Effector CD8-positive, alpha-beta T cell (primary cell): ENCODE data around the gene SNAPC2.
"Not testable (repeated sequence)": the region's sequence is repeated elsewhere in the genome, so short reads cannot be mapped to it uniquely, and the experiment has no call there.

Experiments
- DNase-seq: peaks from one replicate; lab custom pipeline; 2025; lab: John Stamatoyannopoulos, UW

The SNAPC2 gene

DNA sequence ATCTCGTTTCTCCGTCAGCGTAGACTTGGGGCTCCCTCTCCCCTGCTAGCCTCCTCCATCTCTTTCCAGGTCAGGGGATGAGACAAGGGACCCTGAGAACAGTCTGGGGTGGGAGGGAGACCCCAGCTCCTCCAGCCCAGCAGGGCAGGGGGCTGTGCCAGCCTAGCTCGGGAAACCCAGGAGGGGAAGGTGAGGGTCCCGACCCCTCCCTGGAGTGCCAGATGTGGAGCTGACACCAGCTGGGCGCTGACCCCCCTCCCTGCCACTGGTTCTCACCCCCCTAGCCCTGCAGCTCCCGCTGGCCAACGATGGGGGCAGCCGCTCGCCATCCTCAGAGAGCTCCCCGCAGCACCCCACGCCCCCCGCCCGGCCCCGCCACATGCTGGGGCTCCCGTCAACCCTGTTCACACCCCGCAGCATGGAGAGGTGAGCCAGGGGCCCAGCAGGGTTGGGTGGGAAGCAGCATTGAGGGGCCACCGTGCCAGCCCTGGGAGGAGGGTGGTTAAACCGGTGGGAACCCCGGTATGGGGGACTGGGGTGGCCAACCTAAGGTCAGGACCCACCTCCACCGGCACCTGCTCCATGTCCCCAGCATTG is 10.6 kb upstream of the SNAPC2 start:
- no peak for DNase-seq

DNA sequence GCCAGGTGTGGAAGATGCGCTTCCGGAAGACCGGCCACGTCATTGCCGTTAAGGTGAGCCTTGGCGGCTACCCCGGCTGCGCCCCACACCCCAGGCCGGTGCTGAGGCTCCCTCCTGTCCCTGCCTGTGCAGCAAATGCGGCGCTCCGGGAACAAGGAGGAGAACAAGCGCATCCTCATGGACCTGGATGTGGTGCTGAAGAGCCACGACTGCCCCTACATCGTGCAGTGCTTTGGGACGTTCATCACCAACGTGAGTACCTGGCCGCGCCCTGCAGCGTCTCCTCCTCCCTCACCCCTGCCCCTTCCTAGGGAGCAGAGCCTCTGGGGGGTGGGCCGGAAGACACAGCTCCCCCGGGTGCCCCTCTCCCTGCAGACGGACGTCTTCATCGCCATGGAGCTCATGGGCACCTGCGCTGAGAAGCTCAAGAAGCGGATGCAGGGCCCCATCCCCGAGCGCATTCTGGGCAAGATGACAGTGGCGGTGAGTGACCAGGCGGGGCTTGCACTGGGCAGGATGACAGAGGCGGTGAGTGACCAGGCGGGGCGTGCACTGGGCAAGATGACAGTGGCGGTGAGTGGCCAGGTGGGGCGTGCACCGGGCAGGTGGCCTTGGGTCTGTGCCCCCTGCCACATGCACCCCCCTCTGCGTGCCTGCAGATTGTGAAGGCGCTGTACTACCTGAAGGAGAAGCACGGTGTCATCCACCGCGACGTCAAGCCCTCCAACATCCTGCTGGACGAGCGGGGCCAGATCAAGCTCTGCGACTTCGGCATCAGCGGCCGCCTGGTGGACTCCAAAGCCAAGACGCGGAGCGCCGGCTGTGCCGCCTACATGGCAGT is 9.6 kb upstream of the SNAPC2 start:
- DNase-seq: no peak

DNA sequence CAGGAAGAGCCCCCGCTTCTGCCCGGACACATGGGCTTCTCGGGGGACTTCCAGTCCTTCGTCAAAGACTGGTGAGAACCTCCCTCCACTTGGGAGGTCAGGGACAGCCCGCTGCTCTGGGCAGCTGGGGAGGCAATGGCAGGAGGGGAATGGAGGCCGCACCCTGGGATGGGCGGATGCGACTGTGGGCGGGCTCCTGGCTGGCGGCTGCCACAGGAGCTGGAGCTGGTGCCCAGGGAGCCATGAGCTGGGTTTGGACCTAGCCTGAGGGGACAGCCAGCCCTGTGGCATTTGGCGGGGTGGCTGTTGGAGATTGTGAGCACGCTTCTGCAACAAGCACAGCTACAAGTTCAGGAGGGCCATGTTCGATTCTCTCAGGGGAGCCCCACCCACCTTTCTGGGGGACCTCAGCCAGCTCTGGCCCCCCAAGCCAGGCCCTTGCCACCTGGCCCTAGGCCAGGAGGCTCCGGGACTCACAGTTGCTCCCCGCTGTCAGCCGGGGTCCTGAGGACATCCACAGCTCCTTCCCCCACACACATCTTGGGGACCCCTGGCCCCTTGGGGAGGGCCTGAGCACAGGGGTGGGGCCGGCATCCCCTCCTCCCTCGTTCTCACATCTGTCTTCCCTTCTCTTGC is 8.5 kb upstream of the SNAPC2 start:
- no peak for DNase-seq

DNA sequence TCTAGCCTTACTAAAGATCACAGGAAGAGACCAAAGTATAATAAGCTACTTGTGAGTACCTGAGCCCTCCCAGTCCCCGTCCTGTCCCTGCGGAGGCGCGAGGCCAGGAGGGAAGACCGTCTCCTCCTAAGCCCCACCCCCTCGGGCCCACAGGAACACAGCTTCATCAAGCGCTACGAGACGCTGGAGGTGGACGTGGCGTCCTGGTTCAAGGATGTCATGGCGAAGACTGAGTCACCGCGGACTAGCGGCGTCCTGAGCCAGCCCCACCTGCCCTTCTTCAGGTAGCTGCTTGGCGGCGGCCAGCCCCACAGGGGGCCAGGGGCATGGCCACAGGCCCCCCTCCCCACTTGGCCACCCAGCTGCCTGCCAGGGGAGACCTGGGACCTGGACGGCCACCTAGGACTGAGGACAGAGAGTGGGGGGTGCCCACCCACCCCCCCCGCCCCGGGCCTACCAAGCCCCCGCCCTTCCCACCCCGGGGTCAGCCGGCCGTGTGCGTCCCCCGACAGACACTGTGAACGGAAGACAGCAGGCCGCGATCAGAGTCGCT is 7.9 kb upstream of the SNAPC2 start:
- DNase-seq: no peak

DNA sequence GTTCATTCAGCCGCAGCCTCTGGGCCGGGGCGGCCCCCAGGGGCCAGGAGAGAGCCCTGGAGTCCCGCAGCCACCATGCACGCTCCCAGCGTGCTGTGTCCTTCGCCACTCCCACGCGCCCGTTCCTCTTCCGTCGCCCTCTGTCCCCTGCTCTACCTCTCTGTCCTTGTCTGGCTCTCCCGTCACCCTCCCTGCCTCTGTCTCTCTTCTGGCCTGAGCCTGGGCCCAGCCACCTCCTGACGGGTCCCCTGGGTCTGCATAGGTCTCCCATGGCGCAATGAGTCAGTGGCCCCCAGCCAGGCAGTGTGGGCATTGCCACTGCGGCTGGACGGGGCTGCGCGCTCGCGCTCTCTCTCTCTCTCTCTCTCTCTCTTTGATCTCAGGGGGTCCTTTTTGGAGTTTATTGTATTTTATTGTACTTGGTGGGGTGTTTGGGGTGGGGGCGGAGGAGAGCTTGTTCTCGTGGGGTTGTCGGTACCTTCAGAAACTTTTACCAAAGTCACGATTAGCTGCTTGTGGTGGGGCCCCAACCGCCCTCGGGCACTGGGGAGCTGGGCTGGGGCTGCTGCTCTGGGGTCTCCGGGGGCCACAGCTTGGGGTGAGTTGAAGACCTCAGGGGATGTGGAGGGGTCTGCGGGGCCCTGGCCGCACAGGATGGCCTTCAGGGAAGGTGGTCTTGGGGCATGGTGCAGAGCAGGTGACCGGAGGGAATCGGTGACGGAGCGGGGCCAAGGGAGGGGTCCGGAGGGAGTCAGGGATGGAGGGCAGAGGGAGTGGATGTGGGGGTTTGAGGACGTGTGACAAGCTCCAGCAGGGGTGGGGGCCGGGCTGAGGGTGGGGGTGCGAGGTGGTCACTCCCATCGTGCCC is 7.2 kb upstream of the SNAPC2 start:
- DNase-seq: no peak

DNA sequence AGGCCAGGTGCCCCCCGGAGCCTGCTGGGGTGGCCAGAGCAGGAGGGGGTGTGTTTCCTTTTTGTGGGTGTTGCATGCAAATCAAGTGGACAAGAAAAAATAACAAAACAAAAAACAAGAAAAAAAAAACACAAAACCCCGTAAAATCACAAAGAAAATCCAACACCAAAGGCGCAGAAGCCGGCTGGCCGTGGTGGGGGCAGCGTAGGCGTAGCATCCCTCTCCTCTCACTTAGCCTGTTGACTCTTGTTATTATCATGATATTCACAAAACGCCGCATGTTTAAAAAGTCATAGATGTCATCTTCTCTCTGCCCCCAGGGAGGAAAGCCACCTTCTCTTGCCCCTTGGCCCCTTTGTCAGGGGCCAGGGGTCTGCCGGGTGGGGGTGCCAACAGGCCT is 6.5 kb upstream of the SNAPC2 start:
- DNase-seq: no peak

DNA sequence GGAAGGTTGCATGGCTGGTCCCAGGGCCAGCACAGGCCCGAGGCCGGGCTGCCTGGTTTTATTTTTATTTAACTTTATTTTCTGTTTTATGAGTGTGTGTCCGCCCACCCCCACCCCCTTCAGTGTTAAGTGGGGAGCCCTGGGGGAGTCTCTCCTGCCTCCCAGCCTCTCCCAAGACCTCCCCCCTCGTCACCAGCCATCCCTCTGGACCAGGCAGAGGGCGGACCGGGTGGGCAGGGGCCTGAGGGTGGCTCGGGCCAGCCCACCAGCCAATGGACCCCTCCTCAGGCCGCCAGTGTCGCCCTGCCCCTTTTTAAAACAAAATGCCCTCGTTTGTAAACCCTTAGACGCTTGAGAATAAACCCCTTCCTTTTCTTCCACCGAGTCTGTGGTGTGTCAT is 6.0 kb upstream of the SNAPC2 start:
- no peak for DNase-seq

DNA sequence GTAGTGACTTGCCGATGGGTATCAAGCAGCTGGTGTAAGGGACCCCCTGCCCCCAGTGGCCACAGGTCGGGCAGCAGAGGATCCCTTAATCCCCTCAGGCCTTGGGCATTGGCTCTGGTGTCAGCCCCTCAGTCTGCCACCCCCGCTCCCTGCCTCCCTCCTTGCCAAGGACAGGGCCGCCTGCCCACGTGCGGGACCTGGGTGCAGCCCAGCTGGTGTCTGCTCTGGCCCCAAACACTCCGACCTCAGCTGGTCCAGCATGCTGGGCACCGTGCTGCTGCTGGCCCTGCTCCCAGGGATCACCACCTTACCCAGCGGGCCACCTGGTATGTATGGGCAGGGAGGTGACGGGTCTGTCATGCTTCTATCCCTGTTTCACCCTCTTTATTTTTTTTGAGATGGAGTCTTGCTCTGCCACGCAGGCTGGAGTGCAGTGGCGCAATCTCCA is 5.5 kb upstream of the SNAPC2 start, which contains the start of gene TGFBR3L:
TSS of gene TGFBR3L (plus strand) at position 233 of the 448 bp plus-strand sequence.
- DNase-seq: no peak

DNA sequence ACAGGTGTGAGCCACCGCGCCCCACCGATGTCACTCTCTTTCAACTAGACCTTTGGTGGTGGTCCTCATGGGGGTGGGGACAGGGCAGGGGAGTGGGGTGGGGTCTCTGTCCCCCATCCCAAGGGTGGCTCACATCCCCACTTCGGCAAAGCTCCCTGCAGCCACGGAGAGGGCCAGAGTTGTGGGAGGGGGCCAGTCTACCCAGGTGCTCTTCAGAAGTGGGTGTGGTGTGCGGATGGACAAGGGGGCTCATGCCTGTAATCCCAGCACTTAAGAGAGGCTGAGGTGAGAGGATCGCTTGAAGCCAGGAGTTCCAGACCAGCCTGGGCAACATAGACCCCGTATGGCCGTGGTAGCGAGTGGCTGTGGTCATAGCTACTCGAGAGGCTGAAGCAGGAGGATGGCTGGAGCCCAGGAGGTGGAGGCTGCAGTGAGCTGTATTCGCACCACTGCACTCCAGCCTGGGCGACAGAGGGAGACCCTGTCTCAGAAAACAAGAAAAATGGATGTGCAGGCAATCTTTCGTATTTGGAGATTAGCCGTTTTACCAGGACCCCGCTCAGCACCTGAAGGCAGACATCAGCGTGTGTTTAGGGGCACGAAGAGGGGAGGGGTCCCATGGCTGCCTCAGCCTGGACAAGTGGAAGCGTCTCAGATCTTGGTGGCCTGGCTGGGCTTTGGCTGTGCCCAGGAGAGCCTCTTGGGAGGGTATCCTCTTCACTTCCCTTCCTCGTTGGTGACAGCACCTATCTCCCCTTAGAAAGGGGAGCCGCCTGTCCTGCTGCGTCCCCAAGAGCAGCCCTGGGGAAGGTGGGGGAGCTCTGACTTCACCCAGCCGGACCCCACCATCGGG is 4.7 kb upstream of the SNAPC2 start:
- DNase-seq: no peak

DNA sequence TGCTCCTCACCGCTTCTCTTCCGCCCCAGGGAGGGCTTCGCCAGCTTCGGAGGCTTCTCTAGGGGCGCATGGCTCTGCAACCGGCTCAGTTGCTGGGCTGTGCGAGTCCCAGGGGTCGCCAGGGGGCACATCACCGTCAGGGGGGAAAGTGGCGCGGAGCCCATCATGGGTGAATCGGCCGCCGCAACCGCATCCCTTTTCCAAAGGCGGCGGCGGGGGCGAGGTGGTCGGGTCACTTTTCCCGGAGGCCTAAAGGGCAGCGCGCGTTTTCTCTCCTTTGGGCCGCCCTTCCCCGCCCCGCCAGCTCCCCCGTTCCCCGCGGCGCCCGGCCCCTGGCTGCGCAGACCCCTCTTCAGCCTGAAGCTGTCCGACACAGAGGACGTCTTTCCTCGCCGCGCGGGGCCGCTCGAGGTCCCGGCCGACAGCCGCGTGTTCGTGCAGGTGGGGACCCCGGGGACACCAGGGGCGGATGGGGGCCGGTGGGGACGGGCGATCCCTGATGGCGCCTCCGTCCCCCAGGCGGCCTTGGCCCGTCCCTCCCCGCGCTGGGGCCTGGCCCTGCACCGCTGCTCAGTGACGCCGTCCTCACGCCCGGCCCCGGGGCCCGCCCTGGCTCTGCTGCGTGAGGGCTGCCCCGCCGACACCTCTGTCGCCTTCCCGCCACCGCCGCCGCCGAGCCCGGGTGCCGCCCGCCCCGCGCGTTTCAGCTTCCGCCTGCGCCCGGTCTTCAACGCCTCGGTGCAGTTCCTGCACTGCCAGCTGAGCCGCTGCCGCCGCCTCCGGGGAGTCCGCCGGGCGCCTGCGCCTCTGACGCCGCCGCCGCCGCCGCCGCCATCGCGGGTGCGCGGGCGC is 3.8 kb upstream of the SNAPC2 start:
- peak; percentile 16 for DNase-seq

DNA sequence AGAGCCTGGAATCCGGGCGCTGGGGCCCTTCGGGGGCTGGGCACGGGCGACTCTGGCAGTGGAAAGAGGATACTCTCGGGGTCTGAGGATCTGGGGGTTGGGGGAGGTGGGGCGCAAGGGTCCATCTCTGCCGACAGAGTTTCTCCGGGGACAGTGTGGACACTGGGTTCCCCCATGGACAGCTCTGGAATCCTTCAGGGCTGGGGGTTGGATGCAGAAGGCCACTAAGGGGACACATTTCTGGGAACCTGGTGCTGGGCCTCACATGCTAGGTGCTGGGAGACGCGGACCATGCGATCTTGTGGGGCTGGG is 3.2 kb upstream of the SNAPC2 start:
- DNase-seq: no peak

DNA sequence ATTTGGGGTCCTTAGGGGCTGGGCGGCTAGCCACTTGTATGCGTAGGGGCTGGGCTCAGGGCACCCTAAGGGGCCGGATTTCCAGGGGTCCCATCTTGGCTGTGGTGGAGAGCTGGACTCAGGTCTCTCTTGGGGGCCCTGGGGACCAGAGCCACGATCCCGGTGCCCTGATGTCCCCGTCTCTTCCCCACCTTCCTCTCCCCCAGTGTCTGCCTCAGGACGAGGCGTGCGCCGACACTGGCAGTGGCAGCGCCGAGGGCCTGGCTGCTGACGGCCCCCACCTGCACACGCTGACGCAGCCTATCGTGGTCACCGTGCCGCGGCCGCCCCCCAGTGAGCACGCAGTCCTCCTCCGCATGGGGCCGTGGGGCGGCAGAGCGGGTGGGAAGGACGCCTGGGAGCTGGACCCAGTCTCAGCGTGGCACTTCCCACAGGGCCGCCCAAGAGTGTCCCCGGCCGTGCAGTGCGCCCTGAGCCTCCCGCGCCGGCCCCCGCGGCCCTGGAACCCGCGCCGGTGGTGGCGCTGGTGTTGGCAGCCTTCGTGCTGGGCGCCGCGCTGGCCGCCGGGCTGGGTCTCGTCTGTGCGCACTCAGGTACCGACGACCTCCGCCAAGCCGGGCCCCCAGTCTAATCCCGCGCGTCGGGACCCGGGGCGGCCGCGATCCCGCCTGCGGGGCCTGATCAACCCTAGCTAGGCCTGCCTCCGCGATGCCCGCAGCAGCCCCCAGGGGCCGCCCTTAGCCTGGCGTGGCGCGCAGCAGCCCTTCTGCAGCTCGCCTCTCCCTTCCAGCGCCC is 2.7 kb upstream of the SNAPC2 start:
- peak; percentile 31 for DNase-seq

DNA sequence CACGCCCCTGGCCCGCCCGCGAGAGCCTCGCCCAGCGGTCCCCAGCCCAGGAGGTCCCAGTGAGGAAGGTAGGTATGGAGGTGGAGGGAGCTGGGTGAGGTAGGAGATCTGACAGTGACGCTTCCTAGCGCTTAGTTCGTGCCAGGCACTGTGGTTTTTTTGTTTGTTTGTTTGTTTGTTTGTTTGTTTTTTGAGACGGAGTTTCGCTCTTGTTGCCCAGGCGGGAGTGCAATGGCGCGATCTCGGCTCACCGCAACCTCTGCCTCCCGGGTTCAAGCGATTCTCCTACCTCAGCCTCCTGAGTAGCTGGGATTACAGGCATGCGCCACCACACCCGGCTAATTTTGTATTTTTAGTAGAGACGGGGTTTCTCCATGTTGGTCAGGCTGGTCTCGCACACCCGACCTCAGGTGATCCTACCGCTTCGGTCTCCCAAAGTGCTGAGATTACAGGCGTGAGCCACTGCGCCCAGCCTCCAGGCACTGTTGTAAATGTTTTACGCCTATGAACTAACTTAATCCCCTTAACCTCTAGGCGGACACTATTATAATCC is 2.0 kb upstream of the SNAPC2 start:
- DNase-seq: not testable (repeated sequence)

DNA sequence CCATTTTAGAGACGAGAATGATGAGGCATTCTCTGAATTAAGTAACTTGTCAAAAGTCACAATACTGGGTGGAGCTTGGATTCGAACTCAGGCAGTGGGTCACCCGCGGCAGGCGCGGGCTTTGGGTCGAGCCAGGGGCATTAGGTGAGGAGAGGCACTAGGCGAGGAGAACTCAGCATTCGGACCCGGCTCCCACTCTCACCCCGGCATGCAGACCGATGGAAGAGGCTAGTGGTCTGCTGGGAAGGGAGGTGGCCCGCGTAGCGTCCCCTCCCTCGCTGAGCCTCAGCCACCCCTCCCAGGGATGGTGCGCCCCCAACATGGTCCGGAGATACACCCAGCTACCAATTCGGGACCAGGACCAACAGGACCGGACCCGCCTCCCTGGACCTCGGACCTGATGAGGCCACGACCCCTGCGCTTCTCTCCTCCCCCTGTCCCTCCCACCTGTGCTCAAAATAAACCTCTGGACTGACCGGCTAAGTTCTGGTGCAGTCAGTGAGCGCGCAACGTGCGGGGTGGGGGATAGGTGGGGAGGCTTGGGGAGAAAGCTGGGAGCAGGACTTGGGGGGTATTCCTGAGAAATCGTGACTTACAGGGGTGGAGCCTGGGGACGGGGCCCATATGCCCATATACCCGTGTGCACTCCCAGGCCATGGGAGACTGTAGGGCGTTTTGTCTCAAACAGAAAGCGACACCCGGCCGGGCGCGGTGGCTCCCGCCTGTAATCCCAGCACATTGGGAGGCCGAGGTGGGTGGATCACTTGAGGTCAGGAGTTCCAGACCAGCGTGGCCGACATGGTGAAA is 1.3 kb upstream of the SNAPC2 start:
- DNase-seq: no peak

DNA sequence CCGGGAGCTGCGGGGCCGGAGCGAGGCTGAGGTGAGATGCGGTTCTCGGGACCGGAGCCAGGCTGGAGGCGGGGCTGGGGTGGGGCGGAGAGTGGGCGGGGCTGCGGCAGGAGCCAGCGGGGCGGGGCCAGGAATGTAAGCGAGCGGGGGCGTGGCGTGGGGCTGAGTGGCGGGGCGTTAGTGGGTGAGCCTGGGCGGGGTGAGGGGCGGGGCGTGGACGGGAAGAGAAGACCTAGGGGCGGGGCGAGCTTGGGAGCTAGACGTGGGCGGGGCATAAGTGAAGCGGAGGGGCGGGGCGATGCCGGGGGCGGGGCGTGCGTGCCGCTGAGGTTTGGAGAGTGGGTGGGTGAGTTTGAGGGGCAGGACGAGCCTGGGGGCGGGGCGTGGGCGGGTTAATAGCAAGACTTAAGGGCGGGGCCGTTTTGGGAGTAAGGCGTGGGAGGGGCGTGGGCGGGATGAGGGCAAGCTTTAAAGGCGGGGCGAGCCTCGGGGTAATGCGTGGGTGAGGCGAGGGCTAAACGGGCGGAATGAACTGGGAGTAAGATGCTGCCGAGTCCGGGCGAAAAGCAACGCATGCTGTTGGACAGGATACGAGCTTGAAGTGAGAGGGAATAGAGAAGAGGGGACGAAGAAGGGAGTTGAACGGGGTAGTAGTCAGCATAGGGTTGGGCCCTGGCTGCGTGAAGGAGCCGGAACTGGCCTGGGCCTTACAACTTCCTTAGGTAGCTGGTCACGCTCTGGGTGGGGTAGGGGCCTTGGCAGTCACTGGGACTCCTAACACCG is 572 bp downstream of the SNAPC2 start:
- peak; percentile 100 for DNase-seq

DNA sequence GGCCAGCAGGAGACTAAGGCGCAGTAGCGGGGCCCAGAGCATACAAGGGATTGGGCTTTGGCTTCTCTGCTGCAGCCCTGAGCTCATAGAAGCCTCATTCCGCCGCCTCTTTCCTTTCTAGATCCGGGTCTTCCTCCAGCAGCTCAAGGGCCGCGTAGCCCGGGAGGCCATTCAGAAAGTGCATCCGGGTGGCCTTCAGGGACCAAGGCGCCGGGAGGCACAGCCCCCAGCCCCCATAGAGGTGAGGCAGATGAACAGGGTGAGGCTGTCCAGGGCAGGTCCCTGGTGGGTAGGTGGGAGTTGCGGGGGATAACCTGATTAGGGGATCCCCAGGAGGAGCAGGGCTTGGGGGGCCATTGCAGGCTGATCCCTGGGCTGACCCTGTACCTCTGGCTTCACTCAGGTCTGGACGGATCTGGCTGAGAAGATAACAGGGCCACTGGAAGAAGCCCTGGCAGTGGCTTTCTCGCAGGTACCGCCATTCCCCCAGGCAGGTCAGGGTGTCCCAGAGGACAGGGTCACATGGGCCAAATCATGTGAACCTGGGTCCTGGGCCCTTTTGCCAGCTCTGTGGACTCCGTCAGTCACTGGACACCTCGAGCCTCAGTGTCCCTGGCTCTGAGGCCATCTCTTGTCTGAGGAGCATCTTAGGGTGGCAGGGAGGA is 1.3 kb downstream of the SNAPC2 start:
- DNase-seq: no peak
